GM21367 (cell line): ENCODE measurements around the gene SMPX.
"Not testable (repeated sequence)": the region's sequence is repeated elsewhere in the genome, so short reads cannot be mapped to it uniquely, and the experiment has no call there.

Experiments
- ATAC-seq: cut with Tn5 transposase; IDR thresholded peaks from one replicate; pipeline ENCODE4 v1.9.1; 2021; ENCODE audit not compliant: unreplicated experiment

The SMPX gene

DNA sequence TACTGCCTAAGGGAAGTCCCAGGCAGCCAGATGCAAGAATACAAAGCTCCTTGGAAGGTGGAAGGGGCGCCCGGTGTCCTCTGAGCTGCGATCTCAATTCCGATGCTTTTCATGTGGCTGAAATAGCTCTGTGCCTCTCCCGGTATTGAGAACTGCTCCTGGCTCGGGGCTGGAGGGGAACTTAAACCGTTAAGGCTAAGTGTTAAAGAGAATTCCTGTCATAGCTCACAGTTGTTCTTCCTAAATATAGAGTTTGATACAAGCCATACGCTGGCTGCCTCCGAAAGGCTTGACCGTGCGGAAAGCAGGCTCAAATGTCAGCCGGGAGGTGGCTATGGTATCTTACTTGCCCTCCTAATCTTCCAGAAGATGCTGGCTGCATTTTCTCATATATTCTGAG lies at the start of gene SMPX:
TSS of gene SMPX (minus strand) at position 157 of the 400 bp plus-strand sequence. CDS start 3,826 bp downstream, outside the sequence.
- ATAC-seq = no peak

DNA sequence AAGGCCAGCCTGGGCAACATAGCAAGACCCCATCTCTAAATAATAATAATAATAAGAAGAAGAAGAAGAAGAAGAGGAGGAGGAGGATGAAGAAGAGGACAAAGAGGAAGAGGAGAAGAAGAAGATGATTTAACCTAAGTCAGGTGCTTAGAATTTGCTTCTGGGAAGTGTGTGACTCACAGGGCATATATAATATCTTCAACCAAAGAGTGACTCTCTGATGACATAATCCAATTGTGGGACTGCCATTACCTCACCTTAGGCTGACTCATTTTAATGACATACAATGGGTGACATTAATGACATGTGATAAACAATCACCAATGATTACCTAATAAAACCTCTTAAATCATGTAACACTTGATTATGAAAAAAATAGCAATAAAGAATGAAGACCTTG lies 48.8 kb upstream of the SMPX start:
- ATAC-seq = no peak

DNA sequence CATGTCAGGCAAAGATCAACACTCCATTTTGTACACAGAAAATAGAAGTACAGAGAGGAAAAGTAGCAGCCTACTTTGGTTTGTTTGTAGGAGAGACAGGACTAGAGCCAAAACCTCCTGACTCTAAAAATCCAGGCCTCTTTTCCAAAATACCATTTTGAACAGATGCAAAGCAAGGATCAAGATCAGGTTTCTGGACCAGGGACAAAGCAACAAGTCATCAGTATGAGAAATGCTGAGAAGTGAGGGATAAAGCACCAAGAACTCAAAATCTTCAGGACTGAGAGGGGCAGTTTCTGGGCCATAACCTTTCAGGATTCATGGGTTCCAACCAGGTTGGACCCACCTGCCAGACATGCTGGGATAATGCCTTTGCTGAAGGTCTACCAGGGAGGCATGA lies 44.9 kb upstream of the SMPX start:
- ATAC-seq = no peak

DNA sequence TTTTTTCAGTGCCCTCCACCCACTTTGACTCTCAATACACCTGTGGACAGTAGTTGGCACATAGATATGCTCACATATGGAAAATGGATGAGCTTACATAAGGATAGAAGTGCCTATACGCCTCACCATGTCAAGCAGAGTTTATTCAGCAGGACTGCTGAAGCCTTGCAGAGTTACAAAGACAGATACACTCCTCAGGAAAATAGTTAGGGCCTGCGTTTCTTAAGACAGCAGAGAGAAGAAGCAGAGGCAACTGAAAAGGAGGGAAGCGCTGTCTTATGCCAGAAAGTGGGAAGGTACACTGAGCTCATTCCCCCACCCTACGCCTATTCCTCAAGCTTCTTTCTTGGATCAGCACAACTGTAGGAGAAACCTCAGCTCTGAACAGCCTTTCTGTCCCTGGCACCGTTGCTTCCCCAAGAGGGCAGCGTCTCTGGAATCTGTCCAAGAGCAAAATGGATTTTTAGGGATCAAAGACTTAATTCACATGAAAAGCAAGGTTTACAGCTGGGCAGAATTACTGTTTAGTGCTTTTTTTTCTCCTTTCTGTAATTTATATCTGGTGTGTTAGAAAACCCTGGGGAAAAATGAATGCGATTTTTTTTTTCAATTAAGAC lies 44.2 kb upstream of the SMPX start:
- ATAC-seq = no peak

DNA sequence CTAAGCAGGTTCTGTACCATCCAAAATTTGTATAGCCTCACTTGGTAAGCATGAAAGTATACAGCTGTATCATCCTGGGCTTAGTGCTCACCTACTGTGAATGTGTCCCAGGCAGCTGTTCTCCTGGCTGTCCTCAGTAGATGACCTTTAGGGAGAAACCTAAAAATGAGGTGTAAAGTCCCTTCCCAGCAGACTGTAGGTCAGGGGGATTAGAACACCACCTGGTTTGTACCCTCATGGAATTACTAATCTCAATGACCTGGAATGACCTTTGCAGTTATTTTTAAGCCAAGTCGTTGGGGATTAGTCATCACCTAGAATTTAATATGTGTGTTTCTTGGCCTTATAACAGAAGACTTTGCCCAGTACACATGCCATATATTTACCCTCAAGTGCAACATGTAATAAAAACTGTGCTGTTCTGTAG lies 42.4 kb upstream of the SMPX start:
- ATAC-seq = no peak

DNA sequence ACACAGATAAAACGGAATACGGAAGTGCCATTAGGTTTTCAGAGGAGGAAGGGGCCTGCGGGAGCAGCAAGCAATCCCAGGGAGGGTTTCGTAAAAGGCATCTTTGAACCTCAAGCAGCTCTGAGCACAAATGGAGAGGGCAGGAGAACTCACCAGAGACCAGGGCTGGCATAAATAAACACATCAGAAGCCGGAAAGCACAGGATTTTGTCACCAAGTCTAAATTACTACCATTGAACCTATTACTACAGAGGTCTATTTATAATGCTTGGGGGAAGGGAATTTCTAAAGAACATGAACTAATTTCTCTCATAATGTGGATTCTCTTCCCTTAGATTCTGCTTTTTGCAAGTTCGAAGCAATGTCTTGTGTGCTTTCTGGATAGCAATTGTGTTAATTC lies 41.9 kb upstream of the SMPX start:
- no peak for ATAC-seq

DNA sequence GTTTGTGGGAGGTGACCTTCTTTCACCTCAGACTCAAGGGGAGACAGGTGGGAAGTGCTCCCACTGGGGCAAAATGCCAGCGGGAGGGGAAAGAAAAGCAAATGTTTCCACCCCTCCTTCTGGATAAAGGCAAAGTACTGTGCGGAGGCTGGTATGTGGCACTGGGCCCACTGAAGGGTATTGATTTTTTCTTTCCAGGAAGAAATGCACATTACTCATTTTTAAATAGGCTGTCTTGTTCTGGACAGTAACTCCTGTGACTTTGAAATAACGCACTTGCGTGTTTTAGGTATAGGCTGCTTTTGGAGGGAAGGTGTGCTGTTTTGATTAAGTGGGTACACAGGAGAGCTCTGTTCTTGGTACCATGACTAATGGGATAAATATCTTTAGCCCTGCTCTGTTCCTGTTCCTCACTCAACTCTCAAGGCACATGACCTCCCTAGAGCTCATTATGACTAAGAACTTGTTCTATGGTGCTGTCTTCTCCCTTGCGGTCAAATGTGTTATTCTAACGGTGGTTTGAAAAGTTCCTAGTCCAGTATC lies 40.8 kb upstream of the SMPX start:
- no peak for ATAC-seq

DNA sequence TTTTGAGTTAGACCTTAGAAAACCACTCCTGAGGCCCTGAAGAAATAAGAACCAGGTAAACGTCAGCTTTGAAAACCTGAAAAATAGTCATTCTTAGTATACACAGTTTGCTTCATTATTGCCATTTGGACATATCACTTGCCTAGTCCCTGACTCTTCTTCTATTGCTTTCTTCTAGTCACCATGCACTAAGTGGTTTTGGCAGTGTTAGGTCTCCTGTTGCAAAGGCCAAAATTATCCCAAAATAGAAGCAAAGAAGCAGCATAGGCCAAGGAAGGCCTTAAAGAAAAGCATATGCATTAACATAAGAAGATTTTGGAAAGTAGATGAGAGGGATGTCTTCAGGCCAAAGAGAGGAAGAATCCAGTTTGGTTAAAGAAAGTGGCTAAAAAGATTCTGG lies 24.1 kb upstream of the SMPX start:
- ATAC-seq = no peak

DNA sequence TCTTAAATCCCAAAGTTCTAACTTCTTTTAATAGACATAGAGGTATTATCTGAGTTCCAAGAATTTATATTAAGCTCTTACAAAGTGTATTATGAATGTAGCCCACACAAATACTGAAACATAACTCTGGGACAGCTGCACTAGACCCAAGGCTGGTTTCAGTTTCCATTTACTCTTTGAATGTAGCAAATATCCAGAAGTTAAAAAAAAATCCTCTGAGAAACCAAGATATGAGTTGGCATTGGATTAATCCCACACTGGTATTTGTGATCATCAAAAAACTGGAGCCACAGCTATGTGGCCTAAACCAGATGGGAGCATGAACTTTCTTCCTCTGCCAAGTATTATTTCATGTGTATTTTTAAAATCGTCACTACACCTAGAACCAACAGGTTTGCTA lies 23.6 kb upstream of the SMPX start:
- peak; percentile 62 for ATAC-seq

DNA sequence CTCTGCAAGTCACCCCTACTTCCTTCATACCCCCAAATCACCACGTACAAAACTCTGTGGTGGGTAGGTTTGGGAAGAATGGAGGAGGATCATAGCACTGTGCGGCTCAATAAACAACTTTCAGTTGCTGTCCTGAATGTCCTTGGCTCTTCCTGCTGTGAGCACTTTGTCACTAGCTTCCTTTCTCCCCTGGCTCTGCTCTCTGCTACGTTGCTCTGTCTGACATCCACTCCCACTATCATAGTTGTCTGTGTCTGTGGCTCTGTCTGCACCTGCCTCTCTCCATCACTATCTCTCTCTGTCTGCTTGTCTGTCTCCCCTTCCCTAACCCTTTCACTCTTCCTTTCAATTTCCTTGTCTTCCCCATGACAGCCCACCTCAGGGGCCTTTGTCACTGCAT lies 21.2 kb upstream of the SMPX start:
- ATAC-seq = no peak

DNA sequence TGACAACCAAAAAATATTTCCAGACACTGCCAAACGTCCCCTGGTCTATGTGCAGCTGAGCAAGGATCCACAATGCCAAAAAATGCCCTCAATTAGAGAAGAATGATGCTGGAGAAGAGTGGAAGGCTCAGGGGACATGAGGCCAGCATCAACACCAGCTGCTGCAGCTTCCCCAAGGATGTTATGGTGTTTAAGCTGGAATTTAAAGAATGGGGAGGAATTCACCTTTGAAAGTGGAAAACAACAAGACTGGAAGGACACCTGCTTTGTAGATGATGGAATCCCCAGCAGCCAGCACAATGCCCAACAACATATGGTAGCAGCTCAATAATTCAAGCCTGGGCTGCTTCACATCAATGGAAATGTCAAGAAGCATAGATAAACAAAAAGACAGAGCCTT lies 20.3 kb upstream of the SMPX start:
- ATAC-seq = no peak

DNA sequence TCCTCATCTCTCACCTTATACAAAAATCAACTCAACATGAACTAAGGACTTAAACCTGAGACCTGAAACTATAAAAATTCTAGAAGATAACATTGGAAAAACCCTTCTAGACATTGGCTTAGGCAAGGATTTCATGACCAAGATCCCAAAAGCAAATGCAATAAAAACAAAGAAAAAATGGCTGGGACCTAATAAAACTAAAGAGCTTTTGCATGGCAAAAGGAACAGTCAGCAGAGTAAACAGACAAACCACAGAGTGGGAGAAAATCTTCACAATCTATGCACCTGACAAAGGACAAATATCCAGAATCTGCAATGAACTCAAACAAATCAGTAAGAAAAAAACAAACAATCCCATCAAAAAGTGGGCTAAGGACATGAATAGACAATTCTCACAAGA lies 17.2 kb upstream of the SMPX start:
- not testable (repeated sequence) for ATAC-seq

DNA sequence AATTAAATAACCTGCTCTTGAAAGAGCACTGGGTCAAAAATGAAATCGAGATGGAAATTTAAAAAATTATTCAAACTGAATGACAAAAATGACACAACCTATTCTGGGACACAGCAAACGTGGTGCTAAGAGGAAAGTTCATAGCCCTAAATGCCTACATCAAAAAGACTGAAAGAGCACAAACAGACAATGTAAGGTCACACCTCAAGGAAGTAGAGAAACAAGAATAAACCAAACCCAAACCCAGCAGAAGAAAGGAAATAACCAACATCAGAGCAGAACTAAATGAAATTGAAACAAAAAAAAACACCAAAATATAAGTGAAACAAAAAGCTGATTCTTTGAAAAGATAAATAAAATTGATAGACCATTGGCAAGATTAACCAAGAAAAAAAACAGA lies 15.1 kb upstream of the SMPX start:
- not testable (repeated sequence) for ATAC-seq

DNA sequence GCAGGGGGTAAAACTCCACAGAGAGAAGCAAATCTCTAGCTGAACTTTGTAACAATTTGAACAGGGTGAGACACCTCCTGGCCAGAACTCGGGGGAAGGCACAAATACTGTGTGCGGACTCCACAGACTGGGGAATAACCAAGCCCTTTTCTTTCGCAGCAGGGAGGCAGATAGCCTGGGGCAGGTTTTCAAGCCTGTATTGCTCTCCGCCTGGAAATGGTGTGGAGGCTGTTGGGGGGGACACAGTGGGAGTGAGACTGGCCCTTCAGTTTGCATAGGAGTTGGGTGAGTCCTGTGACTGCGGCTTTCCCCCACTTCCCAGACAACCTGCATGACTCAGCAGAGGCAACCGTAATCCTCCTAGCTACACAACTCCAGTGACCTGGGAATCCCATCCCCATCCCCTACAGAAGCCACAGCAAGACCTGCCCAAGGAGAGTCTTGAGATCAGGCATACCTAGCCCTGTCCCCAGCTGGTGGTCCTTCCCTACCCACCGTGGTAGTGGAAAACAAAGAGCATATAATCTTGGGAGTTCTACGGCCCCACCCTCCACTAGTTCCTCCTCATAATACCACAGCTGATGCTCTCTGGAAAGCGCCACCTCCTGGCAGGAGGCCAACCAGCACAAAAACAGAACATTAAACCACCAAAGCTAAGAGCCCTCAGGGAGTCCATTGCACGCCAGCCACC lies 12.9 kb upstream of the SMPX start:
- ATAC-seq = no peak

DNA sequence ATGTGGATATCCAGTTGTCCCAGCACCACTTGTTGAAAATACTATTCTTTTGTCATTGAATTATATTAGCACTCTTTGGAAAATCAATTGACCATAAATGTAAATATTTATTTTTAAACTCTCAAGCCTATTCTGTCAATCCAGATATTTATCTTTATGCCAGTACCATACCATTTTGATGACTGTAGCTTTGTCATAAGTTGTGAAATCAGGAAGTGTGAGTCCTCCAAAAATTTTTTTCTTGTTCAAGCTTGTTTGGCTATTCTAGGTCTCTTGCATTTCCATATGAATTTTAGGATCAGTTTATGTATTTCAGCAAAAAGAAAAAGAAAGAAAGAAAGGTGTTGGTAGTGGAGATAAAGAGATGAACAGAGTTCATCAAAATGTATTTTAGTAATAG lies 8.2 kb upstream of the SMPX start:
- ATAC-seq = no peak

DNA sequence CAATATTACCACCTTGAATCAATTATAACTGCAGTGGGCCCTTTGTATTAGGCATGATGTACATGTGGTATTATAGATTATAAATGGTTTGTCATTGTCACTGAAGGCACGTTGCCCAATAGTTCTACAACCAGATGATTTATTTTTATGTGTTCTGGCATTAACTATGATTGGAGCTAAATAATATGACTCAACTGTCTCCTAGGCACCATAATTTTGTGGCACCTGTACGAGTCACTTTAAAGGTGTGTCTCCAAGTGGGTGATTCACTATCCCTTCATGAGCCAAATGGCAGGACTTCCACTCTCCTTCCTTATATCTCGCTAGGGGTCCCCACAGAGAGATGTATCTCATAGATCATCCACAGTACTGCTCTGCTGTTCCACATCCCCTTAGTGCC lies 6.1 kb upstream of the SMPX start:
- no peak for ATAC-seq

DNA sequence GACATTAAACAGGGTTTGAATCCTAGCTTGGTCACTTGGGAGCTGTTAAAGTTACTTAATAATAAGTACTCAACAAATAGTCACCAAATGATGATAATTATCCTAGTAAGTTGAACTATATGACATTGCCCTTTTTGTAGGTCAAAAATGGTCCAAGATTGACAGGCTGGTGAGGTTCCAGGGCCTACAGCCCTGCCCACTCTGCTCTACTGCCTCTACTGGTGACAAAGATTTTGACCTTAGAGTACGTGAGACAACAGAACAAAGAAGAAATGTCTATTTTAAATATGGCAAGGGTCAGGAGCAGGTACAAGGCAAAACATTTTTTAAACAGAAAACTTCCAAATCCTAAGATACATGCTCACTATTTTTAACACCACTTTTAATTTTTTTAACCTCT lies 572 bp upstream of the SMPX start:
- ATAC-seq = no peak

DNA sequence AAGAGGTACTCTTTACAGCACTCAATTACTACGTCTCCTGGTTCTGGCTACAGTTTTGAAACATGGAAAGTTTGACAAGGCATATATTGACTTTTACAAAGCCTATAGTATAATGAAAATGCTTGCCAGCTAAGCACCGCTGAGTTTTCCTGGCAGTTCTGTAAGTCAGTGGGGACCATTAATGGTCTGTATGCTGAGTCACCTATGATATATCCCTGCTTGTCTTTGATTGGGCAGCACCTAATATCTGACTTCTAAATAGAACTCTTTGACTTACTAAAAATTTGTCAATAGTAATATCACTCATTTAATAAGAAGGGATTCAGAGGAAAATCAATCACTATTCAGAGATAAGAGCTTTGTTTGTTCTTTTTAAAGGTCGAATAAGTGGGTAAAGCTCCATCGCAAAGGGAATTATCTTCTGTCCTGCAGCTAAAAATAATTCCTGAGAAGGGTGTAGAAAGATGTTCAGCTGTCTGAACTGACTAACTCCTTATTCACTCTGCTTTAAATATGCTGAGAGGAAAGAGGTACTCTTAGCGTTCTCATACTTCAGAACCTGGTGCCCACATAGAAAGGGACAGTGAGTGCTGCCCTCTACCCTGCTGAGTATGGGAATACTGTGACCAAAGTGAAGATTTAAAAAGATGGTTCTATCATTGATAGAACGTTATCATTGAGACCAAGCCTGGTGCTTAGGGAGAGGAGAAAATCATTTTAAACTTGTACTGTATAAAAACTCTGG lies 959 bp downstream of the SMPX start:
- no peak for ATAC-seq

DNA sequence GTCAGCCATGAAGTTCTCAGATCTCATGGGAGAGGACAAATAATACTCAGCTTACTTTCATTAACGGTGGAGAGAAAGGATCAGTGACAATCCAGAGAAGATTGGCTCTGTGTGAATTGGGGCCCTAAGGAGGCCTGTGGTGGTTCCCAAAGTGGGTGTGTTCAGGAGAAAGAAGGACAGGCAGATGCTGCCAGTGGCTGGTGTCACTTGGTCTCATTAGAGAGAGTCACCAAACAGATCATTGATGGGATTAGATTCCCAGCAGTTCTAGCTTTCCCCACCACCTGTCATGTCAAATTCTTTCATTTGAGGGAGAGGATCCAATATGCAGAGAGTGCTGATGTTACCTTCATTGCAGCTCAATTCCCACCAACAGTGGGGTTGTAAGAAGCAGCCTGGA lies 8.0 kb downstream of the SMPX start:
- no peak for ATAC-seq

DNA sequence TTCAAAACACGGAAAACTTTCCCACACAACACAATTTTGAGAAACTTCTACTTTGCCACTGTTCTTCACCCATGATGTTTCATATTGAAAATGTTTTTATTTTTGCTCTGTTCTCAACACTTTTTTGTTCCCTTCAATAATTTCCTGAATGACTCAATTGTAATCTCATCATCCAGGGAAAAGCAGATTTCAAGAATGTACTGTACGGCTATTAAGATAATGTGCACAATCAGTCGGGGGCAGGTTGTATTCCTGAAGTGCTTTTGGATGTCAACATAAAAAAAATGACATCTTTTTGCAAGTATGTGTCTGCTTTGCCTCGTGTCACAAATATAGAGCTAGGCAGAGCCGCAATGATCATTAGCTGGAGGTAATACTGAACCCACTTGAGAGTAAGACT lies 9.7 kb downstream of the SMPX start:
- ATAC-seq = no peak

DNA sequence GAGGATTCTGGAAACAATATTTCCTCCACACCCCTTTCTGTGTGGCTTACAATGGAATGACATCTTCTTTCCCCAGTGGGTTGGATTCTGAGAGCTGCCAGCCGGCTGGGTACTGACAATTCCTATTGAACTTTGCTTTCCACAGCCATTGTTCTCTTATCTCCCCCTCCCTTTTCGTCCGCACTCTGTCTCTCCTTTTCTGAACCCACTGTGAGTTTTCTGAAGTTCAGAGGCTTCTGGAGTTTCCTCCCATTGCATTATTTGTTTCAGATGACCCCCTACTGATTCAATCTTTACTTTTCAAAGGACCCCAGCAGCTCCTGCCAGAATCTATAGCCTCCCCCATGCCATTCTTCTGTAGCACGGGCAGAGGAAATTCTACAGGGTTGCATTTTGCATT lies 10.4 kb downstream of the SMPX start:
- no peak for ATAC-seq

DNA sequence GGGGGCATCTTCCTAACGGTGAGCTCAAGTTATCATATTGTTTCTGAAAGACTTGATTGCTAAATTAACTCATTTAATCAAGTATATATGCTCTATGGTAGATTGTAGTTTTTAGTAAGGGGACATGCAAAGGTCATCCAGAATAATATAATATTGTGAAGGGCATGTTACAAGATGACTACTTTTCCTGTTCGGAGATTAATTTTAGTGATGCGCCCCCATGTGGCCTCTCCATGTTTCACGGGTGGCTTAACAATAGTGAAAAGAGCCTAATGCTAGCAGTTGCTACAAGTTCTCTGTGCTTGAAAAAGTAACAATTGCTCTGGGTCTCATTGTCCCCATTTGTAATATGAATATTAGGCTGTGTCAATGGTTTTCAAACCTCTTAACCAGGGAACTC lies 12.2 kb downstream of the SMPX start:
- no peak for ATAC-seq
